GM12873 (cell line): ENCODE data around the gene TREML2.

Experiments
- CTCF ChIP-seq: IDR thresholded peaks from 2 replicates; pipeline ENCODE4 v1.5.1; 2012; ENCODE audit warnings: low read depth, mild to moderate bottlenecking, moderate library complexity, low read length, control low read depth; ENCODE audit not compliant: insufficient read depth; ENCODE audit errors: missing control alignments

TREML2 gene

GRCh38 chr6:41222045-41222444, 21.1 kb upstream of the TREML2 start:
- no peak for TF ChIP-seq CTCF

DNA sequence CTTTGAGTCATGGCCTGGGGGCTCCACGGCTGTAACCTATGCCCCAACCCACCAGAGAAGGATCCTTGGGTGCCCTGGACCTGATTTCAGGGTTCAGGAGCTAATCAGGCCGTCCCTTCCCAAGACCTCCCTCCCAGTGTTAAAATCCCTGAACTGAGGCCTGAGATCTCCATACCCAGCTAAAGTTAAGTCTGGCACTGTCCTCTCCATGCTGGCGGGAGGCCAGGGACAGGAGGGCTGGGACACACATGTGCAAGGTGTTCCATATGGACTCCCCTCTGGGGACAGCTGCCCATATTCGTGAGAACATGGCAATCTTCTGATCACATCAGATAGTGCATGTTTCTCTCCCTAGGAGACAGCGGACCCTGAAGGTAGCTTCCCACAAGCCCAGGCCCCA, 15.7 kb upstream of the TREML2 start:
- no peak for TF ChIP-seq CTCF

DNA sequence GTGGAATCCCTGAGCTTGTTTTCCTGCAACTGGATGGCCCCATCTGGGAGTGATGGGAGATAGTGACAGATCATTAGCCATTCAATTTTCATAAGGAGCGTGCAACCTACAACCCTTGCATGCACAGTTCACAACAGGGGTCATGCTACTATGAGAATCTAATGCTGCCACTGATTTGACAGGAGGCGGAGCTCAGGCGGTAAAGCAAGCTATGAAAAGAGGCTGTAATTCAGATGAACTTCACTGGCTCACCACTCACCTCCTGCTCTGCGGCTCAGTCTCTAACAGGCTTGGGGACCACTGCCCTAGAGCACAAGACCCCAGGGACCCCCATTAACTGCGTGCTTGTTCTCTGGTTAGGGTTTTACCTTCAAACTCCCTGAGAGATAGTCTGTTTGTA, 14.8 kb upstream of the TREML2 start:
- TF ChIP-seq CTCF, result no peak

DNA sequence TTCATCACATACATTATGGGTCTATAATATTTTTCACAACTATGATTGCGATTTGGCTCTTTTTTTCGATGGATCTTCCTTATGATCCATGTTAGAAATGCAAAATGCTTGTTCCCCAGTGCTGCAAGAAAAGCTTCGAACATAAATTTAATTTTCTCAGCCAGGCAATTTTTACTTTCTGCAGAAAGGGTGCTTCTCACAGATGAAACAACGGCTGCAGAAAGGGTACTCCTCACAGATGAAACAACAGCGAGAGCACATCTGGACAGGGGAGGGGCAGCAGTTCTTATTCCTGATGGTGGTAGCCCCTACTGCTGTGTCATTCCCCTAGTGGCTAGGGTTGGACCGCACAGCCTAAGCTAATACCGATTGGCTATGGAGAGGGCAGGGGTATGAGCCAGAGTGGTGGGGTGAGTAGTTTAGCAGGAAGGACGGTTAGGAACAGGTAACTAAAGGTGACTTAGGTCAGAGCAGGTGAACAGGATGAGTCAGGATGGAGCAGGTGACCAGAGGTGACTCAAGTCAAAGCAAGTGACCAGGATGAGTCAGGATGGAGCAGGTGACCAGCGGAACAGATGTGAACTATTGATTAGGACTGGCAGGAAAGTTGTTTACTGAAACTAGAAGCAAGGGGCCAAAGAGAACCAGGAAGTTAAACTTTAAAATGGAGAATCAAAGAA, 13.8 kb upstream of the TREML2 start:
- TF ChIP-seq CTCF, result no peak

DNA sequence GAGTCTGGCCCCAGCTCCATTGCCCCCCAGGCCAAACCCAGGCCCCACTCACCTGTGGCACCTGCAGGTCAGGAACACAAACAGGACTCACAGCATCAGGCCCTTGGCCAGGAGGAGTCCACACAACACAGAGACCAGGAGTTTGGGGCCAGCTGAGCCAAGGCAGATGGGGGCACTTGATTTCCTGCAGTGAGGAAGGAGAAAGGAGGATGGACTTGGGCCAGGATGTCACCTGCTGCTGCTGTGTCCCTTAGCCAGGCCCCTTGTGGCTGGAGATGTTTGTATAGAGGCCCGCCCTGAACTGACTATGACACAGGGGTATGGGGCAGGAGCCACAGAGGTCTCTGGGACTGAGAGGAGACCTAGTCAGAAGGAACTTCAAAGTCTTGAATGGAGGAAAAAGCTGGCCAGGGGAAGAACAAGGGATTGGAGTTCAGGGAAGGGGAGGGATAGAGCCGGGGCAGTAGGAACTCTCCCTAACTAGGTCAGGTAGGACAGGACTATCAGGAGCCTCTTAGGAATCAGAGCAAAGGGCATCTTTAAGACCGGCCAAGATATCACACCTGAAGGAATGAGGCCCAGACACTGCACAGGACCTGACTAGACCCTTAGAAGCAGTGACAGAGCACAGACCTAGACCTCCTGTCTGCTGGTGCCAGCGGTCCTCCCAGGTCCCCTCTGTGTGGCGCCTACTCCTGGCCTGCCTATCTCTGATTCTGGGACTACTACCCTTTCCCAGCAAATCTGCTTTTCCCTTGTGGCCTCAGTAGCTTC, 8.8 kb upstream of the TREML2 start:
- TF ChIP-seq CTCF, result no peak

- no peak for TF ChIP-seq CTCF
These were observed 7.6 kb upstream of the TREML2 start for GRCh38 chr6:41208439-41209106.

GRCh38 chr6:41204156-41204555, 3.2 kb upstream of the TREML2 start:
- no peak for TF ChIP-seq CTCF
